GM21723 (cell line): ENCODE data around the gene KLHL24.
"Not testable (repeated sequence)": the region's sequence is repeated elsewhere in the genome, so short reads cannot be mapped to it uniquely, and the experiment has no call there.

Experiments
- ATAC-seq: cut with Tn5 transposase; IDR thresholded peaks from one replicate; pipeline ENCODE4 v1.9.1; 2021; ENCODE audit warnings: mild to moderate bottlenecking, moderate library complexity; ENCODE audit not compliant: unreplicated experiment

Gene KLHL24

GRCh38 chr3:183635431-183636220, at the start of gene KLHL24:
TSS of gene KLHL24 (plus strand) at chr3:183635623. CDS start at chr3:183650357, 14,734 bp downstream.
- ATAC-seq = peak; percentile 79

DNA sequence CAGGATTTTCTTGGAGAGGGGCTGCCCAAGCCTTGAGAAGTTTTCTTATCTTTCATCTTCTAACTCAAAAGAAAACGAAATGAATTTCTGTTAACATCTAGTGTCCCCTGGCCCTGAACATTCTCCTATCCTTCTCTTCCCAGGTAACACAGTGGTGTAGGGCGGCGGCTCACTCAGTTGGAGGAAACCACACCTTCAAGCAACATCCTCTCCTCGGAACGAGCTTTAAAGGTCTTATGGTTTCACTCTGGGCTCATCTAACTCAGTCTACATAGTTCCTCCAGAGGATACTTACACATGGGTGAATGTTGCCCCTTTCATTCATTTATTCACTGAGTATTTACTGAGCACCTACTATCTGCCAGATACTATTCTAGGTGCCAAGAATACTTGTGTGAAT, 48.9 kb upstream of the KLHL24 start:
- no peak for ATAC-seq

DNA sequence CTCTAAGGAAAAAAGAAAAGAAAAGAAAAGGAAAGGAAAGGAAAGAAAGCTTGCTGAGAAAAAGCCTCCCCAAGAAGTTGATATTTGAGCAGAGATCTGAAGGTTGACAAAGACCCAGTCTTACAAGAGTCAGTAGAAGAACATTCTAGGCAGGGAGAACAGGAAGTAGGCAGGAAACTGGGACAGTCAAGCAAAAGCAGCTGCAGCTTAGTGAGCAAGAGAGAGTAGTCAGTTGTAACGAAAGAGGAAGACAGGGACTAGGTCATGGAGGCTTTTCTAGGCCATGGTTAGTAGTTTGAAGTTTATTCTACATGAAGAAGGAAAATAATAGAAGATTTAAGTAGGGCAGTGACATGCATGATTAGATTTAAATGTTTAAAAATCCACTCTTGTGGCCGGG, 48.1 kb upstream of the KLHL24 start:
- no peak for ATAC-seq

GRCh38 chr3:183590442-183590841, 45.0 kb upstream of the KLHL24 start:
- no peak for ATAC-seq

- peak; percentile 93 for ATAC-seq
Observed at GRCh38 chr3:183591881-183592521, 43.4 kb upstream of the KLHL24 start.

- no peak for ATAC-seq
Observed at GRCh38 chr3:183592821-183593220, 42.6 kb upstream of the KLHL24 start.

DNA sequence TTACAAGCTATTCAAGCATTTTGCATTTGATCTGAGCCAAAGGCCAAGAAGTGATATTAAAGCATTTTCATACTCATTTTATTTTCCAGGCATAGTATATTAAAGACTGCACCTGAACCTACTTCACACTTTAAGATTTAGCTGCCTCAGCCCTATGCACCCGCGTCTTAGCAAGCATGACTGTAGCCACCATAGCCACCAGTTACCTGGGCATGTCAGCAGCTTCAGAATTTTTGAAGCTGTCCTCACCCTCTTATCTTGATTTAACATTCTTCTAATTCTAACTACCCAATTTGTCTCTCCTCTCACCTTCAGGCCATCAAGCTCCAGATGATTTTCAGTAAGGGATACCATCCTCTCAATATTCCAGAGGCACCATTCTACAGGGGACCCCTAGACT, 40.8 kb upstream of the KLHL24 start:
- ATAC-seq = no peak

- ATAC-seq = no peak
Observed at GRCh38 chr3:183597959-183598358, 37.5 kb upstream of the KLHL24 start.

DNA sequence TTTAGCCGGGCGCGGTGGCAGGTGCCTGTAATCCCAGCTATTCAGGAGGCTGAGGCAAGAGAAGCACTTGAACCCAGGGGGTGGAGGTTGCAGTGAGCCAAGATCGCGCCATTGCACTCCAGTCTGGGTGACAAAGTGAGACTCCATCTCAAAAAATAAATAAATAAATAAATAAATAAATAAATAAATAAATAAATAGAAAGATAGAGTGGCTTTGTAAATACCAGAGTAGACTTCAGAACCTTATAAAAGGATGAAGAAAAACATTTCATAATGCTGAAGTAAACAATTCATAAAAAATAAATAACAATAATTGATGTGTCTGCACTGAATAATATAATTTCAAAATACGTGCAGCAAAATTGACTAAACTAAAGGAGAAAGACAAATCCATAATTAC, 24.1 kb upstream of the KLHL24 start:
- not testable (repeated sequence) for ATAC-seq

DNA sequence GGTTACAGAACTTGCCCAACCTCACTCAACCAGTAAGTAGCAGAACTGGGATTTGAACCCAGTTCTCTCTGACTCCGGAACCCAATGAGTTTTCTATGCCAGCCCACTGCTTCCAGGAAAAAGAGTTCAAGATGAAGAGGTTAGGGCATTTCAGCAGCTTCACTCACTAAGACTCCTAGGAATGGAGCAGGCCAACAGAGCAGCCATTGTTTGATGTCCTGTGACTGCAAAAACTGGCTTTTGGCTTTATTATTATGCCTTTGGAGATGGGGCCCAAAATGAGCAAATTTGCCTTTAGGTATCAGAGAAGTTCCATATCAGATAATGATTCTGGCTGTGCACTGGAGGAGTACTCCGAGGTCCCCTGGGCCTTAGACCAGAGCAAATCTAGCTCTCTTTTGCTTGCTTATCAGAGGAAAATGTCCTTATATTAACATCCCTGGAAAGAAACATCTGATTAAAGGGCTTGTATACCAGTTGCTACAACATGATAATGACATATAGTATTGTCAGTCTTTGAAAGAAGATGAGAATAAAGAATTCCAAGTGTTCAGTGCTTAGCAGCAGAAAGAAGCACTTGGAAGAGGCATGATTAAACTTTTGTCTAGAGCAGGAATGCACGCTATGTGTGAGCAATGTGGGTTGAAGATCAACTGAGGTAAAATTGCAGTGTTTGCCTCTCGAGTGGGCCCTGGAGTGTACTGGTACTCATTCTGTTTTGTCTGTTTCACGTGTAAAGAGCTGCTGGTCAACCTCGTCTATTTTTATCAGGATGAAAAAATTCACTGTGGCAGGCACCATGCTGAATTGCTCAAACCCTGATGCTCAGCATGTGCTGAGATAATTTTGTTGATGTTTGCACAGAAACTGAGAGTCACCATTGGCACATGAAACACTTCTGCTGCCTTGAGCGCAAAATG, 21.8 kb upstream of the KLHL24 start:
- no peak for ATAC-seq

GRCh38 chr3:183618542-183618941, 16.9 kb upstream of the KLHL24 start:
- ATAC-seq = no peak

DNA sequence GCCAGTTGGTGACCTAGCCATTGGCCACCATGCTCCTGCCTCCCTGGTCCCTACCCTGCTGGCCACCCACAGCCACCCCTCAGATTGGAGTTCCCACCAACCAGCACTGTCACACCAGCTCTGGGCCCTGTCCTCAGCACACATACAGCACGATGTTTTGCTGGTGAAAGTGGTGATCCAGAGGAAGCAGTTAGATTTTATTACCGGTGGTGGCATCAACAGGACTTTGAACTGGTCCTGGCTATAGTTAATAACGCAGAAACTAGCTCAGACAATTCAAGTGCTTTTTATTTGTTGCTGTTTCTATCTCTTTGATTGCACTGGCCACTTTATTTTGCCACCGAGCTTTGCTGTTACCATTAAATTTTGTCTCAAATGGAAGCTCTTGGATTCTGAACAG, 16.4 kb upstream of the KLHL24 start:
- ATAC-seq = no peak

- no peak for ATAC-seq
Observed at GRCh38 chr3:183619624-183620251, 15.7 kb upstream of the KLHL24 start.

- ATAC-seq = no peak
Observed at GRCh38 chr3:183620252-183620628, 15.2 kb upstream of the KLHL24 start.

DNA sequence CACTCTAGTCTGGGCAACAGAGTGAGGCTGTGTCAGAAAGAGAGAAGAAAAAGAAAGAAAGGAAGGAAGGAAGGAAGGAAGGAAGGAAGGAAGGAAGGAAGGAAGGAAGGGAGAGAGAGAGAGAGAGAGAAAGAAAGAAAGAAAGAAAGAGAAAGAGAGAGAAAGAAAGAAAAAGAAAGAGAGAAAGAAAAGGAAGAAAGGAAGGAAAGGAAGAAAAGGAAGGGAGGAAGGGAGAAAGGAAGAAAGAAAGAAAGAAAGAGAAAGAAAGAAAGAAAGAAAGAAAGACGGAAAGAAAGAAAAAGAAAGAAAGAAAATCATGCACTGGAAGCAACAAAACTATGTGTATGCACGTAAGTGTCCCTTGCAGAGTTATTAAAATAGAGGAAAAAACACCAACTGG, 12.9 kb upstream of the KLHL24 start:
- not testable (repeated sequence) for ATAC-seq

GRCh38 chr3:183626877-183627594, 8.4 kb upstream of the KLHL24 start:
- ATAC-seq = no peak

DNA sequence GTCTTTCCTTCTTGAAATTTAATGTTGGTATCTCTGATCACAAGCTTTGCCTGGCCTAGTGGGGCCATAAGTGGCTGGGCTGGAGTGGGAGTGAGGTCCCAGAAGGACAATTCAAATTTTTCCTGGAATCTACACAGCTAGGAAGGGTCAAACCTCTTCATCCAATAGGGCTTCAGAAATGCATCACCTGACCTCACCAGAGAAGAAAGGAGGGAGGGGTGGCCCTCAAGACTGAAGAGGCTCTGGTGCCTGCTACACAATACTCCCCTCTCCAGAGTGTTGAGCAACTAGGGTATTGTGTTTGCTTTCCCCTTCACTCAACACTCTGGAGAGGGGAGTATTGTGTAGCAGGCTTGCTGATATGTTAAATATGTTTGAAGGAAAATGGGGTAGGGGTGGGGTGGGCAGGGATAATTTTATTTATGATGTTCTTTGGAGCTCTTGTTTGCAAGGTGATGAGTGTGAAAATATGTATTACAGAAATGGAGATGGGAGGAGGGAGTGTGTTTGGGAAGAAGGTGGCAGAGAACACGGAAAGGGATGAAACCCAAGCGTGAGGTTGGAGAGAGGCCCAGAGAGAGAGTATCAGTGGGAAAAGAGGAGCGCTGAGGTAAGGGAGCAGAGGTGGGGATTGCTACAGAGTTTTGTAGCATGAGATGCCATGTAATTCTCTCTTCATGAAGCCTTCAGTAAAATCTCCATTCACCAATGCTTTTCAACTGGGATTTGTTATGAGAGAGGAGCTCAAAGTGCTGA, 5.7 kb upstream of the KLHL24 start:
- ATAC-seq = no peak

- no peak for ATAC-seq
Observed at GRCh38 chr3:183631715-183632114, 3.7 kb upstream of the KLHL24 start.

DNA sequence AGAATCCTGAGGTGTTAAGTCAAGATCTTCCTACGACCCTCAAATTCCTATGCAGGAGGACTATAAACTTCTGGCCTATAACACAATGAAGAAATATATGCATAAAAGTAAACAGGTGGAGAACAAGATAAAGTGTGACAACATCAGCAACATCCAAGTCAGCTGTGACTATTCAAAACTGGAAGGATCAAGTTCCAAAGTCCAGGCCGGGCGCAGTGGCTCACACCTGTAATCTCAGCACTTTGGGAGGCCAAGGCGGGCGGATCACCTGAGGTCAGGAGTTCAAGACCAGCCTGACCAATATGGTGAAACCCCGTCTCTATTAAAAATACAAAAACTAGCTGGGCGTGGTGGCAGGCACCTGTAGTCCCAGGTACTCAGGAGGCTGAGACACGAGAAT, 2.7 kb upstream of the KLHL24 start:
- not testable (repeated sequence) for ATAC-seq

DNA sequence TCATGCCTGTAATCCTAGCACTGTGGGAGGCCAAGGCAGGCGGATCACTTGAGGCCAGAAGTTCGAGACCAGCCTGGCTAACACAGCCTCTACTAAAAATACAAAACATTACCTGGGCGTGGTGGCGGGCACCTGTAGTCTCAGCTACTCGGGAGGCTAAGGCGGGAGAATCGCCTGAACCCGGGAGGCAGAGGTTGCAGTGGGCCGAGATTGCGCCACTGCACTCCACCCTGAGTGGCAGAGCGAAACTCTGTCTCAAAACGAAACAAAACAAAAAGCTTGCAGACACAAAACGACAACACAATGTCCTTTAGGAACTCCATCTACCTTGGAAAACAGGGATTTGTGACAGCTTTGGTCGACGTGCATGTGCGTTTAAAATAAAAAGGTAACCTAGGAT, 716 bp upstream of the KLHL24 start:
- ATAC-seq = no peak
